Astrocyte of the spinal cord (primary cell): ENCODE measurements around the gene DHRS12.

Experiments used
- DNase-seq: peaks from one replicate; pipeline ENCODE4 v3.0.0; 2011; ENCODE audit warnings: low read depth, low spot score
- H3K4me3 ChIP-seq: 2 replicates; pipeline ENCODE4 v1.5.1; 2011; ENCODE audit warnings: low read depth, mild to moderate bottlenecking, low read length, moderate library complexity
- in situ Hi-C: cut with HindIII; loops from 2 replicates; pipeline ENCODE4 v1.10.0; 2017; ENCODE audit warnings: low sequenced_read_pairs
- TF ChIP-seq, protein P1 (sequence below): IDR thresholded peaks from 2 replicates; pipeline ENCODE4 v1.5.1; 2012; ENCODE audit warnings: low read depth, mild to moderate bottlenecking, low read length, inconsistent platforms

Gene DHRS12

DNA sequence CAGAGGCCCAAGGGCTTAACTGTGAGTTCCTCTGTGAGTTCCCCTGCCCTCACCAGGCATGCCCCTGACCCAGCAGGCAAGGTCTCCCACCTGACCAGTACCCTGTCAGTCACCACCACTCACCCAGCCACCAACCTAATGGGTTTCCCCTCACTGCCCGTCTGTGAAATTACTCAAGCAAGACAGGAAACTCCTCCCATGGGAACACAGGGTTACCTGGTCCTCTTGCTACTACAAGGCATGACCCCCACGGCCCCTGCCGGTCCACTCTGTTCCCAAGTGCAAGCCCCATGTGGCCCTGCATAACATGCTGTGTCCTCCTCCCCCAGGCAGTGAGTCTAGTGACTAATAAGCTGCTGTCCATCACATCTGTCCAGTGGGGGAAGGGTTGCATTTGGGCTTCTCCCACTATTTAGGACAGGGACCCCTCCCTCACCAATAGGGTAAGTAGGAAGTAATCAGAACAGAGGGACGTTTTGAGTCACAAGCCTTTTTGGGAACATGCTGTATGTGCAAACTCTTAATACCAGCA, 8.0 kb upstream of the DHRS12 start:
- TF ChIP-seq, protein P1, sequence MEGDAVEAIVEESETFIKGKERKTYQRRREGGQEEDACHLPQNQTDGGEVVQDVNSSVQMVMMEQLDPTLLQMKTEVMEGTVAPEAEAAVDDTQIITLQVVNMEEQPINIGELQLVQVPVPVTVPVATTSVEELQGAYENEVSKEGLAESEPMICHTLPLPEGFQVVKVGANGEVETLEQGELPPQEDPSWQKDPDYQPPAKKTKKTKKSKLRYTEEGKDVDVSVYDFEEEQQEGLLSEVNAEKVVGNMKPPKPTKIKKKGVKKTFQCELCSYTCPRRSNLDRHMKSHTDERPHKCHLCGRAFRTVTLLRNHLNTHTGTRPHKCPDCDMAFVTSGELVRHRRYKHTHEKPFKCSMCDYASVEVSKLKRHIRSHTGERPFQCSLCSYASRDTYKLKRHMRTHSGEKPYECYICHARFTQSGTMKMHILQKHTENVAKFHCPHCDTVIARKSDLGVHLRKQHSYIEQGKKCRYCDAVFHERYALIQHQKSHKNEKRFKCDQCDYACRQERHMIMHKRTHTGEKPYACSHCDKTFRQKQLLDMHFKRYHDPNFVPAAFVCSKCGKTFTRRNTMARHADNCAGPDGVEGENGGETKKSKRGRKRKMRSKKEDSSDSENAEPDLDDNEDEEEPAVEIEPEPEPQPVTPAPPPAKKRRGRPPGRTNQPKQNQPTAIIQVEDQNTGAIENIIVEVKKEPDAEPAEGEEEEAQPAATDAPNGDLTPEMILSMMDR, result no peak
- H3K4me3 ChIP-seq, result no peak overlapping the region
- DNase-seq, result no peak
- in situ Hi-C loops, result no loop called here

DNA sequence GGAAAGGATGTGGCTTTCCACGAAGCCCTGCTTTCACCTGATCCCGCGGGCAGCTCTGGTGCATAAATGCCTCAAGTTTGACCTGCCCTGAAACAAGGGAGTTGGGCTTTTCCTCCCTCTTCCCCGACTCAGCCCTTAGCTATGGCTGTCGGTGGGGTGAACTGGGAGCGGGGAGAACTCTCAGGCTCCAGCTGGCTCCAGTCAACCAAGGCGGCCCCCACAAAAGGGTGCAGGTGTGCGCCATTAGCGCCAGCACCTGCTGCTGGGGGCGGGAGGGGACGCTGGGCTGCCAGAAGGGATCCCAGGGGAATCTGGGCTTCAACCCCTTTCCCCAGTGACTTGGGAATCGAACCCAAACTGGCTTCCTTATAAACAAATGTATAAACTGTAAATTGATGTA, 7.1 kb upstream of the DHRS12 start:
- TF ChIP-seq, protein P1, result no peak
- H3K4me3 ChIP-seq, result no peak overlapping the region
- DNase-seq, result no peak
- in situ Hi-C loops, result no loop called here

DNA sequence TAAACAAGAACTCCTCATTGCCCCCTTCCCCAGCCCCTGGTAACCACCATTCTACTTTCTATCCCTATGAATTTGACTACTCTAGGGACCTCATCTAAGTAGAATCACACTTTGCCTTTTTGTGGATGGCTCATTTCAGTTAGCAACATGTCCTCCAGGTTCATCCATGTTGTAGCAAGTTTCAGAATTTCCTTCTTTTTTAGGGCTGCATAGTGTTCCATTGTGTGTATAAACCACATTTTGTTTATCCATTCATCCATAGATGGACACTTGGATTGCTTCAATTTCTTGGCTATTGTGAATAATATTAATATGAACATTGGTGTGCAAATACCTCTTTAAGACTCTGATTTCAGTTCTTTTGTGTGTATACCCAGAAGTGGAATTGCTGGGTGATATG, 4.8 kb upstream of the DHRS12 start:
- no peak overlapping the region for H3K4me3 ChIP-seq
- DNase-seq, result no peak
- in situ Hi-C loops, result no loop called here
- TF ChIP-seq, protein P1, result no peak

DNA sequence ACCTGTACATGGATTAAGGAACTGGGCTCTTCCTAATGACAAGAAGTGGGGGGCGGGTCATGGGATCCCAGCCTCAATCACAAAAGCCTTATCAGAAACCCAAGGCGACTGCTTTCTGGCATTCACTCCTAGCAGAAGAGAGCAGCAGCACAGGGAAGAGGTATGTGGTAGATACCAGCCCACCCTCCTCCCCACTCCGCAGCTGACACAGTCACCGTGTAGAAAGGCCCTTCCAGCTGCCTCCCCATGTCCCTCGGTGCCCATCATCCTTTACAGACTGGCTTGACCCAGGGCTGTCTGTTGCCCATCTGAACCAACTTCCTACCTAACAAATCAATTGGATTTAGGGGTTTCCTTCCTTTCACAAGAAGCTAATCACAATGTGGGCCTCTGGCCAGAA, 3.1 kb upstream of the DHRS12 start:
- H3K4me3 ChIP-seq, result no peak overlapping the region
- TF ChIP-seq, protein P1, result no peak
- in situ Hi-C loops, result no loop called here

DNA sequence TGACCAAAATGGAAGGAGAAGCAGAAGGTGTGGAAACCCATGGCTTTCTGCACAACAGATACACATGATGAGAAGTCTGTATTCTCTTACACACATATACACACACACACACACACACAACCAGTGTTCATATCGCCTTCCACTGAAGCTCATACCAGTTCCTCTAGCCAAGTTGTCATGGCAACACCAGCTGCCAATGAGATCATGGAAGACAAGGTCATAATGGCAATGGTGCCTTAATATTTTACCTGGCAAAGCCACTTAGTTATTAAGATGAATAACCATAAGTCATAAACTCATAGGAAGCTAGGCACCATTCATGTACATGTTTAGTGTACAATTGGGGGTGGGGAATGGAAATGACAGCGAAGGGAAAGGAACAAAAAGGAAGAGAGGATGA, 2.6 kb upstream of the DHRS12 start:
- no peak overlapping the region for H3K4me3 ChIP-seq
- peak; percentile 30 for DNase-seq
- in situ Hi-C loops, result no loop called here
- TF ChIP-seq, protein P1, result no peak

More for the DNA sequence above, 3.1 kb upstream of the DHRS12 start:
- DNase-seq, result no peak

DNA sequence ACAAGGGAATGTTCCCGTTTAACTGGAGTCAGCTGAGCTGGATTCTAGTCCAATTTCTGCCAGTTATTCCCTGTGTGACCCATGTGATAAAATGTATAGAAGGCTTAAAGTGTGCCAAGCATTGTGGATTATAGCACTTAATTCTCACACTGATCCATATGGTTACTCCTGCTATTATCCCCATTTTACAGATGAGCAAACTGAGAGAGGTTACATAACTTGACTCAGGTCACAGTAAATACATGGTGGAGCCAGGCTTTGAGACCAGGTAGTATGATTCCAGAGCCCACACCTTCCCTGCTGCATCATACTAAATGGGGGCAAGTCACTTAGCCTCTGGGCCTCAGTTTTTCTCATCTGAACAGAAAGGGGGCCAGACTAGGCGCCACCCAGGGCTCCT, 2.0 kb upstream of the DHRS12 start:
- TF ChIP-seq, protein P1, result no peak
- no peak for DNase-seq
- H3K4me3 ChIP-seq, result no peak overlapping the region
- in situ Hi-C loops, result no loop called here

DNA sequence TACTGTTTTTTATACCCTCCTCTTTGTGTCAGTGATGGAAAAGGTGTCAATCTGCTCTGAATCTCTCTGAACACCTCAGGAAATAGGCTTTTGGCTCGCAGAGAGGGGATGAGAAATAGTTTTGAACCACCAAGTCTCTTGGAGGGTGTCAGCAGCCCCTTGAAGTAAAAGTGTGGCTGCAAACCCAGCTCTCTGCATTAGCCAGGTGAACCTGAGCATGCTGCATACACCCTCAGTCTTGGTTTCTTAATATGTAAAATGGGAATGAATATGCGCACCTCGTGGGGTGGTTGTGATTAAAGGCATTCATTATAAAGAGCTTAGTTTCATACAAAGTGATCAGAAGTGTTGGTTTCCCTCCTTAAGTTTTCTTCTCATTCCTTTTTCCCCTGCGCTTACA, 1.4 kb upstream of the DHRS12 start:
- TF ChIP-seq, protein P1, result no peak
- no peak overlapping the region for H3K4me3 ChIP-seq
- DNase-seq, result no peak
- in situ Hi-C loops, result no loop called here
